K562 (cell line): ENCODE data around the gene ABCA3. TPM values are rescaled to one million over a fixed set of nuclear protein-coding genes. Genes with fewer than 3 reads are reported as not detected.

Experiments
- ATAC-seq: fragments of 200-7000 bp; cut with Tn5 transposase; 3 replicates; pipeline ENCODE4 v1.9.1; 2020; ENCODE audit warnings: moderate library complexity
- BruUV-seq: library from RNA; stranded (reverse); fragments of 400-500 nt; replicated peaks from 2 replicates; lab custom pipeline; 2021; lab: Mats Ljungman, UMichigan
- CTCF ChIA-PET: fragments of 300-600 bp; formaldehyde crosslinking; extraction: SDS; loops from one replicate; lab custom pipeline; 2021; ENCODE audit warnings: low intra/inter-chr PET ratio; lab: Yijun Ruan, JAX
- POLR2A ChIA-PET: fragments of 300-600, 350-650 bp; sonication (Branson Sonifier 250); formaldehyde crosslinking; extraction: SDS; loops from one replicate; lab custom pipeline; 2021; ENCODE audit warnings: antibody characterized with exemption, inconsistent platforms; lab: Yijun Ruan, JAX
- DNase-seq, 4 experiments: peaks; one replicate each; pipeline versions ENCODE4 v3.0.0 to v3.0.0-alpha.2; 2011 to 2018; ENCODE audit warnings: low spot score in 3 of 4, mixed read lengths in 3 of 4; ENCODE audit errors: extremely low read depth in 1 of 4
- FAIRE-seq: peaks from 2 replicates; lab custom pipeline; 2011; peaks lifted over from hg19 to GRCh38; lab: Jason Lieb, UNC
- H2AFZ ChIP-seq: 2 replicates; pipeline ENCODE4 v1.6.0; 2011; ENCODE audit warnings: low read depth, low read length, control low read depth, inconsistent platforms
- H3K27ac ChIP-seq: fragments of 200-600 bp; 3 replicates; pipeline ENCODE4 v1.8.0; 2011; ENCODE audit warnings: low read depth, mild to moderate bottlenecking, control low read depth, inconsistent platforms, low read length, moderate library complexity, mixed read lengths; ENCODE audit errors: extremely low read depth
- H3K27me3 ChIP-seq, 2 experiments: fragments of 300-600 bp in 1 of 2; 2 replicates in 1 of 2; 3 replicates in 1 of 2; pipeline versions ENCODE4 v1.6.0 to v1.8.0; 2011; ENCODE audit warnings: inconsistent platforms in 2 of 2, low read length in 2 of 2, mild to moderate bottlenecking in 1 of 2, mixed read lengths in 1 of 2, moderate library complexity in 1 of 2; ENCODE audit not compliant: control insufficient read depth in 2 of 2, insufficient read depth in 2 of 2
- H3K36me3 ChIP-seq: fragments of 300-600 bp; 3 replicates; pipeline ENCODE4 v1.8.0; 2011; ENCODE audit warnings: mild to moderate bottlenecking, low read length, inconsistent platforms; ENCODE audit not compliant: control insufficient read depth, insufficient read depth
- H3K4me1 ChIP-seq, 2 experiments: fragments of 200-600 bp in 1 of 2; replicated peaks in 1 of 2; 2 replicates in 1 of 2; 3 replicates in 1 of 2; pipeline versions ENCODE4 v1.5.1 to v1.8.0; 2011; ENCODE audit warnings: inconsistent platforms in 2 of 2, low read length in 2 of 2, mild to moderate bottlenecking in 1 of 2, mixed read lengths in 1 of 2, moderate library complexity in 1 of 2; ENCODE audit not compliant: control insufficient read depth in 2 of 2, insufficient read depth in 2 of 2
- H3K4me2 ChIP-seq: 2 replicates; pipeline ENCODE4 v1.6.1; 2011; ENCODE audit warnings: low read length, control low read depth, inconsistent platforms, mixed read lengths; ENCODE audit not compliant: insufficient read depth
- H3K4me3 ChIP-seq: fragments of 200-600 bp; sonication (generic), shearing (Covaris generic); 2 replicates; pipeline ENCODE4 v1.5.1; 2016; ENCODE audit warnings: control low read depth, inconsistent platforms
- H3K79me2 ChIP-seq: fragments of 200-600 bp; 3 replicates; pipeline ENCODE4 v1.8.0; 2011; ENCODE audit warnings: low read length, inconsistent platforms; ENCODE audit not compliant: control insufficient read depth, insufficient read depth
- H3K9ac ChIP-seq, 2 experiments: 2 replicates each; pipeline versions ENCODE4 v1.6.0 to v1.6.1; 2011; ENCODE audit warnings: low read depth in 2 of 2, low read length in 2 of 2, control low read depth in 1 of 2, inconsistent platforms in 1 of 2, mild to moderate bottlenecking in 1 of 2, mixed read lengths in 1 of 2; ENCODE audit not compliant: insufficient read depth in 1 of 2
- H3K9me1 ChIP-seq: one replicate; pipeline ENCODE4 v1.6.0; 2011; ENCODE audit warnings: inconsistent platforms, mild to moderate bottlenecking, low read length, moderate library complexity; ENCODE audit not compliant: control insufficient read depth, insufficient read depth
- H3K9me3 ChIP-seq: replicated peaks from 2 replicates; pipeline ENCODE4 v1.5.1; 2011; ENCODE audit warnings: low read depth, low read length, inconsistent platforms; ENCODE audit not compliant: control insufficient read depth, insufficient read depth
- H4K20me1 ChIP-seq: replicated peaks from 2 replicates; pipeline ENCODE4 v1.6.1; 2011; ENCODE audit warnings: low read length, inconsistent platforms, mixed read lengths; ENCODE audit not compliant: control insufficient read depth, insufficient read depth
- JUND ChIP-seq, 2 experiments: IDR thresholded peaks; 2 replicates in 1 of 2; 3 replicates in 1 of 2; pipeline ENCODE4 v1.6.1; 2011; ENCODE audit warnings: borderline replicate concordance in 2 of 2, low read depth in 2 of 2, low read length in 2 of 2, improper control_type of control experiment in 1 of 2, missing biosample characterization in 1 of 2, missing genetic modification characterization in 1 of 2, missing genetic modification reagents in 1 of 2
- NR2F6 ChIP-seq: fragments of 450-650 bp; formaldehyde crosslinking; IDR thresholded peaks from 2 replicates; pipeline ENCODE4 v1.4.0; 2020; ENCODE audit warnings: mild to moderate bottlenecking
- POLR2G ChIP-seq: fragments of 200-400 bp; formaldehyde crosslinking; IDR thresholded peaks from 2 replicates; pipeline ENCODE4 v1.6.1; 2017; ENCODE audit warnings: low read depth, mild to moderate bottlenecking, antibody characterized with exemption, low read length, moderate library complexity
- SIRT6 ChIP-seq: IDR thresholded peaks from one replicate; pipeline ENCODE4 v1.6.1; 2012; ENCODE audit warnings: low read depth, mild to moderate bottlenecking, control low read depth, inconsistent platforms, low read length, moderate library complexity
- SMAD4 ChIP-seq: fragments of 250-450 bp; sonication (Bioruptor Pico); conservative IDR thresholded peaks from 2 replicates; pipeline ENCODE4 v1.8.0; 2021; ENCODE audit warnings: inconsistent platforms, mild to moderate bottlenecking, moderate library complexity
- TEAD2 ChIP-seq: fragments of 450-650 bp; IDR thresholded peaks from 2 replicates; pipeline ENCODE4 v1.6.1; 2016; ENCODE audit warnings: missing genetic modification characterization, control low read depth, missing compliant biosample characterization
- ZNF175 ChIP-seq: fragments of 200-800 bp; sonication (Bioruptor generic); IDR thresholded peaks from 2 replicates; pipeline ENCODE4 v1.6.1; 2016; ENCODE audit warnings: low read depth, mild to moderate bottlenecking, missing genetic modification characterization, missing compliant biosample characterization
- ZNF184 ChIP-seq: sonication (generic); formaldehyde crosslinking; IDR thresholded peaks from 2 replicates; pipeline ENCODE4 v1.5.0; 2020; ENCODE audit warnings: missing genetic modification reagents
- ZNF695 ChIP-seq: fragments of 450-650 bp; formaldehyde crosslinking; IDR thresholded peaks from 2 replicates; pipeline ENCODE4 v1.4.0; 2020; ENCODE audit warnings: mild to moderate bottlenecking, moderate library complexity
- WGBS: fragments of 100-300 bp; shearing (Covaris generic); methylation state at CpG from one replicate; pipeline ENCODE4 v1.1.6; 2016; ENCODE audit warnings: low coverage, mixed read lengths; ENCODE audit not compliant: insufficient coverage; ENCODE audit errors: missing lambda C conversion rate; 5-methylcytosine and 5-hydroxymethylcytosine counted together
- in situ Hi-C: fragments of 300-500 bp; cut with MboI; formaldehyde crosslinking; loops from 4 replicates; pipeline ENCODE4 v1.15.0; 2018; ENCODE audit warnings: inconsistent platforms, mixed read lengths
- intact Hi-C: fragments of 100-400 bp; cut with micrococcal nuclease; formaldehyde crosslinking; loops from 2 replicates; pipeline ENCODE4 v1.14.2; 2022
- polyA plus RNA-seq, 8 experiments: library from polyadenylated mRNA; depleted of rRNA in 4 of 8; stranded (reverse) in 5 of 8; unstranded in 3 of 8; fragments of >200 nt; fragmentation: Nextera tagmentation in 2 of 8; fragmentation: Illumina TruSeq in 1 of 8; extraction: Ambion mirVana in 2 of 8; extraction: Trizol in 1 of 8; gene quantifications; 2 replicates each; pipeline versions ENCODE4 v1.2.1 to v1.2.3, GENCODE V29; 2011 to 2014; ENCODE audit warnings: inconsistent platforms in 1 of 8, missing spikeins in 1 of 8
- total RNA-seq, 7 experiments: library from RNA; depleted of rRNA in 6 of 7; stranded (reverse); fragments of >200 nt in 6 of 7; fragmentation: Illumina TruSeq in 2 of 7; extraction: Trizol in 2 of 7; gene quantifications; 2 replicates each; pipeline versions ENCODE4 v1.2.1 to v1.2.3, GENCODE V29; 2011 to 2021; ENCODE audit warnings: low replicate concordance in 1 of 7
- TF ChIP-seq, protein P1 (sequence below): sonication (generic); formaldehyde crosslinking; IDR thresholded peaks from 2 replicates; pipeline ENCODE4 v1.8.0; 2022; ENCODE audit warnings: missing genetic modification reagents, mild to moderate bottlenecking, moderate library complexity, borderline replicate concordance
- TF ChIP-seq, protein P2 (sequence below): fragments of 450-650 bp; IDR thresholded peaks from 2 replicates; pipeline ENCODE4 v1.7.0; 2016; ENCODE audit warnings: borderline replicate concordance
- TF ChIP-seq, protein P3 (sequence below): fragments of 450-650 bp; IDR thresholded peaks from 2 replicates; pipeline ENCODE4 v1.6.1; 2016; ENCODE audit warnings: mild to moderate bottlenecking

ABCA3 gene
- total and polyA plus RNA-seq, 9 of the 15 experiments (the other 6 are each of a cell fraction or from before 2014, with no cell fraction given): 0.66 to 23.7 (median 6.9) TPM

DNA sequence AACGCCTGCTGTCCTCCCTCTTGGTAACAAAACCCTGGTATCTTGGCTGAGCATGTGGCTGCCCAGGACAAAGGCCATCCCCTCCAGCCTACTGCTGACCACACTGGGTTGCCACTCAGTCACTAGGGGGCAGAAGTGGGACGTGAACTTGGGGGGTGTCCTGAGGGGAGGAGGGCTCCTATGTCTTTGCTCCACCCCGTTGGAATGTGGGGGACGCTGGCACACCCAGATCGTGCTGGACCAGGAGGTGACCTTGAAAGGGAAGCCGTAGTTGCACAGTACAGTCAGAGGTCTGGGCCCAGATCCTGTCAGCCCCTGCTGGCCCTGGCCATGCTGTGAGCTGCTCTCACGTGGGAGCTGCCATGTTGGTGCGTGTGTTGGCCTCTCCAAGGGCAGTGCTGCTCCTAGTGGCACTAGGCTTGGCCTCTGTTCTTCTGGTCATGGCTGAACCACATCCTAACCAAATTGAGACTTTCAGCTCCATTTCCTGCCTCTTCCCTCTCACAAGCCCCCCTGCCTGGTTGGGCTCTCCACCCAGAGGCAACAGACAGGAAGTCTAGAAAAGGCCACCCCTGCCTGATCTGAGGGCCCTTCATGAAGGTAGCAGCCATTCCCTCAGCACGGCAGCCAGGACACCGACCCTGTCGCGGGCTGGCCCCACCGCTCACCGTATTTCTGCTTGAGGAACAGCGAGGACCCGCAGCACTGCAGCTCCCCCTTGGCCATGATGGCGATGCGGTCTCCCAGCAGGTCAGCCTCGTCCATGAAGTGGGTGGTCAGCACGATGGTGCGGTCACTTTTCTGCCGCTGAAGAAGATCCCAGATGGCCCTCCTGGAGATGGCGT, 43.6 kb downstream of the ABCA3 start:
- DNase-seq (peak; percentile 76 to 87 (median 84)), FAIRE-seq (peak; percentile 93), ATAC-seq (peak; percentile 98)
- in situ Hi-C loops: no loop called here
- Histone ChIP-seq H3K9ac (peak overlapping the region; percentile 45 to 83), H3K4me1 (peaks cover 6 to 24% of the 10 kb centered on the region in 2 experiments; a peak in 4 of 5 replicates), H3K27ac (peak overlapping the region; percentile 76), H3K4me3 (no peak overlapping the region), H4K20me1 (no peaks in the 10 kb centered on the region; the same call in 1 of the 2 replicates), H3K9me3 (no peaks in the 10 kb centered on the region), H3K9me1 (no peaks in the 10 kb centered on the region), H3K27me3 (no peaks in the 10 kb centered on the region), H3K4me2 (peak overlapping the region; percentile 61), H2AFZ (peak overlapping the region; percentile 98), H3K79me2 (no peaks in the 10 kb centered on the region), H3K36me3 (peaks cover 40% of the 10 kb centered on the region; the same call in 2 of the 3 replicates)
- BruUV-seq: no TSS peak
- 78% methylated on average over 22 of the region's 23 CpGs for WGBS
- ChIA-PET CTCF (interaction anchor here (0.6 to 2.5 kb wide), 4 partner anchors 126 to 204 kb away, joined by 3 to 12 read pairs (median 3); no protein-coding TSS in a partner anchor), POLR2A (interaction anchor here (0.6 to 0.9 kb wide), 4 partner anchors 11 to 205 kb away, joined by 3 to 4 read pairs (median 3); no protein-coding TSS in a partner anchor)
- intact Hi-C loops: loop anchor here (1.0 to 2.0 kb wide), 2 partner anchors 132 to 204 kb away; partner anchors contain the start of gene CCNF
- TF ChIP-seq JUND (IDR thresholded peaks at IDR 0.05; ENCODE audit: borderline replicate concordance, low read depth, low read length) (0 out of 2 replicates have a peak, but pooled peaks have one; percentile 20), JUND (tag; IDR thresholded peaks at IDR 0.05; ENCODE audit: borderline replicate concordance, low read depth, low read length) (peak; percentile 25; the same call in 1 of the 3 replicates), ZNF184 (CRISPR knock-in tag) (no peak), TEAD2 (tag) (peak; percentile 73), SMAD4 (0 out of 2 replicates have a peak, but pooled peaks have one; percentile 32), NR2F6 (CRISPR knock-in tag) (no peak), SIRT6 (no peak), ZNF175 (no peak), POLR2G (peak; percentile 25; the same call in 1 of the 2 replicates), ZNF695 (CRISPR knock-in tag) (no peak)
- TF ChIP-seq, protein P1, sequence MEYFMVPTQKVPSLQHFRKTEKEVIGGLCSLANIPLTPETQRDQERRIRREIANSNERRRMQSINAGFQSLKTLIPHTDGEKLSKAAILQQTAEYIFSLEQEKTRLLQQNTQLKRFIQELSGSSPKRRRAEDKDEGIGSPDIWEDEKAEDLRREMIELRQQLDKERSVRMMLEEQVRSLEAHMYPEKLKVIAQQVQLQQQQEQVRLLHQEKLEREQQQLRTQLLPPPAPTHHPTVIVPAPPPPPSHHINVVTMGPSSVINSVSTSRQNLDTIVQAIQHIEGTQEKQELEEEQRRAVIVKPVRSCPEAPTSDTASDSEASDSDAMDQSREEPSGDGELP: peak; percentile 56; the same call in 1 of the 2 replicates
- TF ChIP-seq, protein P2, sequence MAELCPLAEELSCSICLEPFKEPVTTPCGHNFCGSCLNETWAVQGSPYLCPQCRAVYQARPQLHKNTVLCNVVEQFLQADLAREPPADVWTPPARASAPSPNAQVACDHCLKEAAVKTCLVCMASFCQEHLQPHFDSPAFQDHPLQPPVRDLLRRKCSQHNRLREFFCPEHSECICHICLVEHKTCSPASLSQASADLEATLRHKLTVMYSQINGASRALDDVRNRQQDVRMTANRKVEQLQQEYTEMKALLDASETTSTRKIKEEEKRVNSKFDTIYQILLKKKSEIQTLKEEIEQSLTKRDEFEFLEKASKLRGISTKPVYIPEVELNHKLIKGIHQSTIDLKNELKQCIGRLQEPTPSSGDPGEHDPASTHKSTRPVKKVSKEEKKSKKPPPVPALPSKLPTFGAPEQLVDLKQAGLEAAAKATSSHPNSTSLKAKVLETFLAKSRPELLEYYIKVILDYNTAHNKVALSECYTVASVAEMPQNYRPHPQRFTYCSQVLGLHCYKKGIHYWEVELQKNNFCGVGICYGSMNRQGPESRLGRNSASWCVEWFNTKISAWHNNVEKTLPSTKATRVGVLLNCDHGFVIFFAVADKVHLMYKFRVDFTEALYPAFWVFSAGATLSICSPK: no peak
- TF ChIP-seq, protein P3, sequence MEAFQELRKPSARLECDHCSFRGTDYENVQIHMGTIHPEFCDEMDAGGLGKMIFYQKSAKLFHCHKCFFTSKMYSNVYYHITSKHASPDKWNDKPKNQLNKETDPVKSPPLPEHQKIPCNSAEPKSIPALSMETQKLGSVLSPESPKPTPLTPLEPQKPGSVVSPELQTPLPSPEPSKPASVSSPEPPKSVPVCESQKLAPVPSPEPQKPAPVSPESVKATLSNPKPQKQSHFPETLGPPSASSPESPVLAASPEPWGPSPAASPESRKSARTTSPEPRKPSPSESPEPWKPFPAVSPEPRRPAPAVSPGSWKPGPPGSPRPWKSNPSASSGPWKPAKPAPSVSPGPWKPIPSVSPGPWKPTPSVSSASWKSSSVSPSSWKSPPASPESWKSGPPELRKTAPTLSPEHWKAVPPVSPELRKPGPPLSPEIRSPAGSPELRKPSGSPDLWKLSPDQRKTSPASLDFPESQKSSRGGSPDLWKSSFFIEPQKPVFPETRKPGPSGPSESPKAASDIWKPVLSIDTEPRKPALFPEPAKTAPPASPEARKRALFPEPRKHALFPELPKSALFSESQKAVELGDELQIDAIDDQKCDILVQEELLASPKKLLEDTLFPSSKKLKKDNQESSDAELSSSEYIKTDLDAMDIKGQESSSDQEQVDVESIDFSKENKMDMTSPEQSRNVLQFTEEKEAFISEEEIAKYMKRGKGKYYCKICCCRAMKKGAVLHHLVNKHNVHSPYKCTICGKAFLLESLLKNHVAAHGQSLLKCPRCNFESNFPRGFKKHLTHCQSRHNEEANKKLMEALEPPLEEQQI: no peak
